Stomach (tissue), 9 donors: ENCODE measurements around the gene OLFML2A. TPM values are rescaled to one million over a fixed set of nuclear protein-coding genes. Genes with fewer than 3 reads are reported as not detected.
"Not testable (repeated sequence)": the region's sequence is repeated elsewhere in the genome, so short reads cannot be mapped to it uniquely, and the experiment has no call there.

Experiments
- DNase-seq, 2 donors: peaks; one replicate each; pipeline versions ENCODE4 v3.0.0 to v3.0.0-alpha.2; 2013 to 2019
- H3K27ac ChIP-seq, 5 donors: fragments of 200-600 bp in 4 of 5; sonication (generic) in 4 of 5; one replicate each; pipeline ENCODE4 v1.5.1; 2013 to 2019; ENCODE audit warnings: mild to moderate bottlenecking in 1 of 5, moderate library complexity in 1 of 5
- H3K27me3 ChIP-seq, 3 donors: fragments of 200-600 bp; sonication (generic); one replicate each; pipeline ENCODE4 v1.5.1; 2017 to 2019; ENCODE audit warnings: mixed run types in 1 of 3
- H3K36me3 ChIP-seq, 4 donors: fragments of 200-600 bp; sonication (generic); 1 replicate in 3 of 4; 2 replicates in 1 of 4; pipeline ENCODE4 v1.5.1; 2016 to 2019
- H3K4me1 ChIP-seq, 4 donors: fragments of 200-600 bp; sonication (generic); one replicate each; pipeline ENCODE4 v1.5.1; 2016 to 2019
- H3K4me3 ChIP-seq, 4 donors: fragments of 200-600 bp; sonication (generic) in 3 of 4; one replicate each; pipeline ENCODE4 v1.5.1; 2016 to 2019; ENCODE audit warnings: mild to moderate bottlenecking in 1 of 4
- H3K9me3 ChIP-seq, 4 donors: fragments of 200-600 bp; sonication (generic); one replicate each; pipeline ENCODE4 v1.5.1; 2016 to 2019
- CTCF ChIP-seq, 7 experiments: fragments of 450-650 bp in 4 of 7; fragments of 200-600 bp in 3 of 7; sonication (generic) in 3 of 7; IDR thresholded peaks; one replicate each; pipeline ENCODE4 v1.5.1; 2016 to 2019; ENCODE audit warnings: antibody characterized with exemption in 7 of 7, control low read depth in 2 of 7, mild to moderate bottlenecking in 1 of 7
- EP300 ChIP-seq: sonication (generic); formaldehyde crosslinking; IDR thresholded peaks from one replicate; pipeline ENCODE4 v1.6.1; 2017; ENCODE audit warnings: antibody characterized with exemption
- POLR2A ChIP-seq, 4 donors: fragments of 450-650 bp; IDR thresholded peaks; one replicate each; pipeline ENCODE4 v1.6.1; 2016; ENCODE audit warnings: antibody characterized with exemption in 4 of 4, control low read depth in 2 of 4, mild to moderate bottlenecking in 1 of 4, moderate library complexity in 1 of 4
- POLR2AphosphoS5 ChIP-seq, 3 donors: sonication (generic); formaldehyde crosslinking; IDR thresholded peaks; one replicate each; pipeline ENCODE4 v1.6.1; 2016; ENCODE audit warnings: antibody characterized with exemption in 3 of 3
- WGBS, 5 donors: extraction: QIAGEN DNeasy Blood & Tissue Kit in 3 of 5; methylation state at CpG; one replicate each; pipeline versions ENCODE4 v1.1.5 to v1.1.7; 2013 to 2018; 5-methylcytosine and 5-hydroxymethylcytosine counted together
- intact Hi-C: fragments of 100-400 bp; cut with DNase I; formaldehyde crosslinking; loops from one replicate; pipeline ENCODE4 v1.15.1; 2023; ENCODE audit warnings: low total_unique reads
- polyA plus RNA-seq, 3 donors: library from polyadenylated mRNA; stranded (reverse); fragments of 200-250 nt; gene quantifications; one replicate each; pipeline ENCODE4 v1.2.3, GENCODE V29; 2013
- total RNA-seq, 5 donors: library from RNA; depleted of rRNA; stranded (reverse); fragments of >200 nt; gene quantifications; one replicate each; pipeline versions ENCODE4 v1.1.0 to v1.2.3, GENCODE V29; 2014 to 2016
- donor health status: healthy with polysubstance abuse.
- donor health status: Bipolar disorder and iron deficiency.
- donor health status: healthy.

The OLFML2A gene
- total and polyA plus RNA-seq, 8 donors: 0.56 to 91.2 (median 3.5) TPM

- no peaks in the 10 kb centered on the region for H3K36me3 ChIP-seq
- intact Hi-C loops: loop anchor here (5.0 kb wide), 1 partner anchor 81 kb away; the partner anchor contains the start of gene WDR38
- peak within 1 kb of the TSS; percentile 62 to 80 (median 70) for H3K27ac ChIP-seq
- WGBS, 5 donors: 0 to 1% (median 0%) methylated on average over 30 to 81 of the region's 82 CpGs
- TF ChIP-seq EP300: no peak
- TF ChIP-seq CTCF (IDR thresholded peaks at IDR 0.05): peak in 2 of 7 experiments; percentile 11 to 36
- TF ChIP-seq POLR2A (IDR thresholded peaks at IDR 0.05): no peak
- TF ChIP-seq POLR2AphosphoS5 (IDR thresholded peaks at IDR 0.05): peak; percentile 30 to 81 (median 55)
- peak; percentile 98 to 99 for DNase-seq
- H3K4me3 ChIP-seq: peak within 1 kb of the TSS; percentile 83 to 98 (median 93)
- H3K9me3 ChIP-seq: no peaks in the 10 kb centered on the region
- peaks cover 17 to 41% (median 29%) of the 10 kb centered on the region in 4 donors for H3K4me1 ChIP-seq
- peaks cover 5 to 58% (median 38%) of the 10 kb centered on the region in 3 donors for H3K27me3 ChIP-seq
Observed at GRCh38 chr9:124771021-124771866, 5.7 kb upstream of the OLFML2A start, which contains the start of gene NR6A1. Gene NR6A1 (minus strand): TSS chr9:124771311.

GRCh38 chr9:124771867-124772679 is 4.9 kb upstream of the OLFML2A start:
- Histone ChIP-seq H3K4me3 (peak overlapping the region; percentile 83 to 98 (median 93)), H3K27me3 (peaks cover 5 to 58% (median 46%) of the 10 kb centered on the region in 3 donors), H3K4me1 (peaks cover 25 to 49% (median 37%) of the 10 kb centered on the region in 4 donors), H3K36me3 (no peaks in the 10 kb centered on the region), H3K27ac (peak overlapping the region; percentile 62 to 80 (median 70)), H3K9me3 (no peaks in the 10 kb centered on the region)
- 17 to 21% (median 18%) methylated on average over 37 to 39 of the region's 39 CpGs for WGBS, 5 donors
- DNase-seq: peak; percentile 70 to 93
- intact Hi-C loops: loop anchor here (5.0 kb wide), 1 partner anchor 80 kb away; the partner anchor contains the start of gene WDR38
- TF ChIP-seq POLR2A (IDR thresholded peaks at IDR 0.05) (no peak), CTCF (IDR thresholded peaks at IDR 0.05) (peak in 5 of 7 experiments; percentile 81 to 97 (median 94)), EP300 (no peak), POLR2AphosphoS5 (IDR thresholded peaks at IDR 0.05) (no peak)

- not testable (repeated sequence) for H3K4me3 ChIP-seq, H3K36me3 ChIP-seq, H3K27ac ChIP-seq, H3K9me3 ChIP-seq, DNase-seq
- 82 to 92% (median 89%) methylated on average over 15 of the region's 15 CpGs for WGBS, 5 donors
- intact Hi-C loops: loop anchor here (5.0 kb wide), 1 partner anchor 79 kb away; the partner anchor contains the start of gene WDR38
- peaks cover 29 to 56% (median 43%) of the 10 kb centered on the region in 4 donors for H3K4me1 ChIP-seq
- peaks cover 3 to 58% (median 49%) of the 10 kb centered on the region in 3 donors for H3K27me3 ChIP-seq
Observed at GRCh38 chr9:124772877-124773276, 4.1 kb upstream of the OLFML2A start.

- H3K4me1 ChIP-seq: peaks cover 29 to 60% (median 46%) of the 10 kb centered on the region in 4 donors
- intact Hi-C loops: loop anchor here (5.0 kb wide), 1 partner anchor 79 kb away; the partner anchor contains the start of gene WDR38
- no peak for TF ChIP-seq CTCF (IDR thresholded peaks at IDR 0.05)
- no peak for TF ChIP-seq POLR2AphosphoS5 (IDR thresholded peaks at IDR 0.05)
- no peak for TF ChIP-seq EP300
- no peak for TF ChIP-seq POLR2A (IDR thresholded peaks at IDR 0.05)
- H3K36me3 ChIP-seq: no peaks in the 10 kb centered on the region
- 71 to 86% (median 76%) methylated on average over 1 of the region's 1 CpG for WGBS, 5 donors
- H3K9me3 ChIP-seq: no peaks in the 10 kb centered on the region
- peaks cover 0 to 52% (median 42%) of the 10 kb centered on the region in 3 donors for H3K27me3 ChIP-seq
- no peak overlapping the region for H3K4me3 ChIP-seq
- no peak overlapping the region for H3K27ac ChIP-seq
- DNase-seq: no peak
Observed at GRCh38 chr9:124773473-124774128, 3.3 kb upstream of the OLFML2A start.
